ENCODE data around the gene RHOT2.

DNA sequence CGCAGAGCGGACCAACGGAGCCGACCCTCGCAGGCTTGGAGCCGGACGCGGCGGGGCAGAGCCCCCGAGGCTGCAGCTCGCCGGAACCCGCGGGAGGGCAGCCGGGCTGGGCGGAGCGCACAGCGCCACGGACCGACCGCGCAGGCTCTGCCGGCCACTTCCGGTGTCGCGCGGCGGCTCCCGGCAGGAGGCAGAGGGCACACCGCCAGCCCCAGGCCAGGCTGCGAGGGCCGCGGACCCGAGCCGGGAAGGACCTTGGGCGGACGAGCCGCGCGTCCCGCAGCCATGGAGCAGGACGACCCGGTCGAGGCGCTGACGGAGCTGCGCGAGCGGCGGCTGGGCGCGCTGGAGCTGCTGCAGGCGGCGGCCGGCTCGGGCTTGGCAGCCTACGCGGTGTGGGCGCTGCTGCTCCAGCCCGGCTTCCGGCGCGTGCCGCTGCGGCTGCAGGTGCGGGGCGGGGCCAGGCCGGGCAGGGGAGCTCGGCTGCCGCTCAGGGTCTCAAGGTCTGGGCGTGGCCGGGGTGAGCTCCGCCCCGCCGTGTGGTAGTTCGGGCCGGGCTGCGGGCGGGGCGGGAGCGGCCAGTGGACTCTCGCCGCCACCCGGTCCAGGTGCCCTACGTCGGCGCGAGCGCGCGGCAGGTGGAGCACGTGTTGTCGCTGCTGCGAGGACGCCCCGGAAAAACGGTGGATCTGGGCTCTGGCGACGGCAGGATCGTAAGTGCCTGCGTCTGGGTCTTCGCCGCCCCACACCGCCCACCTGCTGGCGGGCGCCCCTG lies 53.2 kb downstream of the RHOT2 start, which contains the start of gene ANTKMT:
- TF ChIP-seq POLR2AphosphoS5 (IDR thresholded peaks at IDR 0.05; ENCODE audit: low read depth, low read length) (peak; percentile 81), TCF7L2 (IDR thresholded peaks at IDR 0.05; ENCODE audit: borderline replicate concordance, extremely low read depth, insufficient read depth, insufficient read length) (peak; percentile 32), EGR1 (IDR thresholded peaks at IDR 0.05; ENCODE audit: low read depth) (no peak), EZH2 (IDR thresholded peaks at IDR 0.05) (no peak), POLR2A (IDR thresholded peaks at IDR 0.05; ENCODE audit: borderline replicate concordance, extremely low read depth, insufficient read depth, insufficient read length) (peak; percentile 90), RAD21 (IDR thresholded peaks at IDR 0.05; ENCODE audit: low read depth) (no peak), SIN3A (IDR thresholded peaks at IDR 0.05; ENCODE audit: low read depth) (no peak), SRF (IDR thresholded peaks at IDR 0.05; ENCODE audit: low read depth) (no peak), EZH2phosphoT487 (IDR thresholded peaks at IDR 0.05; ENCODE audit: borderline replicate concordance) (no peak)
- TF ChIP-seq, protein P1, sequence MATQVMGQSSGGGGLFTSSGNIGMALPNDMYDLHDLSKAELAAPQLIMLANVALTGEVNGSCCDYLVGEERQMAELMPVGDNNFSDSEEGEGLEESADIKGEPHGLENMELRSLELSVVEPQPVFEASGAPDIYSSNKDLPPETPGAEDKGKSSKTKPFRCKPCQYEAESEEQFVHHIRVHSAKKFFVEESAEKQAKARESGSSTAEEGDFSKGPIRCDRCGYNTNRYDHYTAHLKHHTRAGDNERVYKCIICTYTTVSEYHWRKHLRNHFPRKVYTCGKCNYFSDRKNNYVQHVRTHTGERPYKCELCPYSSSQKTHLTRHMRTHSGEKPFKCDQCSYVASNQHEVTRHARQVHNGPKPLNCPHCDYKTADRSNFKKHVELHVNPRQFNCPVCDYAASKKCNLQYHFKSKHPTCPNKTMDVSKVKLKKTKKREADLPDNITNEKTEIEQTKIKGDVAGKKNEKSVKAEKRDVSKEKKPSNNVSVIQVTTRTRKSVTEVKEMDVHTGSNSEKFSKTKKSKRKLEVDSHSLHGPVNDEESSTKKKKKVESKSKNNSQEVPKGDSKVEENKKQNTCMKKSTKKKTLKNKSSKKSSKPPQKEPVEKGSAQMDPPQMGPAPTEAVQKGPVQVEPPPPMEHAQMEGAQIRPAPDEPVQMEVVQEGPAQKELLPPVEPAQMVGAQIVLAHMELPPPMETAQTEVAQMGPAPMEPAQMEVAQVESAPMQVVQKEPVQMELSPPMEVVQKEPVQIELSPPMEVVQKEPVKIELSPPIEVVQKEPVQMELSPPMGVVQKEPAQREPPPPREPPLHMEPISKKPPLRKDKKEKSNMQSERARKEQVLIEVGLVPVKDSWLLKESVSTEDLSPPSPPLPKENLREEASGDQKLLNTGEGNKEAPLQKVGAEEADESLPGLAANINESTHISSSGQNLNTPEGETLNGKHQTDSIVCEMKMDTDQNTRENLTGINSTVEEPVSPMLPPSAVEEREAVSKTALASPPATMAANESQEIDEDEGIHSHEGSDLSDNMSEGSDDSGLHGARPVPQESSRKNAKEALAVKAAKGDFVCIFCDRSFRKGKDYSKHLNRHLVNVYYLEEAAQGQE (IDR thresholded peaks at IDR 0.05; ENCODE audit: low read depth) = no peak
- TF ChIP-seq, protein P2, sequence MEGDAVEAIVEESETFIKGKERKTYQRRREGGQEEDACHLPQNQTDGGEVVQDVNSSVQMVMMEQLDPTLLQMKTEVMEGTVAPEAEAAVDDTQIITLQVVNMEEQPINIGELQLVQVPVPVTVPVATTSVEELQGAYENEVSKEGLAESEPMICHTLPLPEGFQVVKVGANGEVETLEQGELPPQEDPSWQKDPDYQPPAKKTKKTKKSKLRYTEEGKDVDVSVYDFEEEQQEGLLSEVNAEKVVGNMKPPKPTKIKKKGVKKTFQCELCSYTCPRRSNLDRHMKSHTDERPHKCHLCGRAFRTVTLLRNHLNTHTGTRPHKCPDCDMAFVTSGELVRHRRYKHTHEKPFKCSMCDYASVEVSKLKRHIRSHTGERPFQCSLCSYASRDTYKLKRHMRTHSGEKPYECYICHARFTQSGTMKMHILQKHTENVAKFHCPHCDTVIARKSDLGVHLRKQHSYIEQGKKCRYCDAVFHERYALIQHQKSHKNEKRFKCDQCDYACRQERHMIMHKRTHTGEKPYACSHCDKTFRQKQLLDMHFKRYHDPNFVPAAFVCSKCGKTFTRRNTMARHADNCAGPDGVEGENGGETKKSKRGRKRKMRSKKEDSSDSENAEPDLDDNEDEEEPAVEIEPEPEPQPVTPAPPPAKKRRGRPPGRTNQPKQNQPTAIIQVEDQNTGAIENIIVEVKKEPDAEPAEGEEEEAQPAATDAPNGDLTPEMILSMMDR (IDR thresholded peaks at IDR 0.05 in 2 of 3, conservative IDR thresholded peaks at IDR 0.05 in 1 of 3; ENCODE audit: borderline replicate concordance in 1 of 3, insufficient read depth in 1 of 3, low read depth in 2 of 3, low read length in 2 of 3) = no peak
- TF ChIP-seq, protein P3, sequence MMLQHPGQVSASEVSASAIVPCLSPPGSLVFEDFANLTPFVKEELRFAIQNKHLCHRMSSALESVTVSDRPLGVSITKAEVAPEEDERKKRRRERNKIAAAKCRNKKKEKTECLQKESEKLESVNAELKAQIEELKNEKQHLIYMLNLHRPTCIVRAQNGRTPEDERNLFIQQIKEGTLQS (IDR thresholded peaks at IDR 0.05) = no peak

Data from HCT116 (cell line).